Right lobe of liver (tissue), 6 donors: ENCODE results near the gene MSL2. TPM values are rescaled to one million over a fixed set of nuclear protein-coding genes. Genes with fewer than 3 reads are reported as not detected.

Experiments used
- ATAC-seq, 4 donors: fragments of 200-7000 bp; cut with Tn5 transposase; one replicate each; pipeline ENCODE4 v1.9.1; 2020; ENCODE audit warnings: mild to moderate bottlenecking in 4 of 4, moderate library complexity in 4 of 4
- DNase-seq, 3 donors: peaks; one replicate each; pipeline ENCODE4 v3.0.0-alpha.2; 2020
- H3K27ac ChIP-seq, 3 donors: fragments of 200-600 bp; one replicate each; pipeline ENCODE4 v1.8.0; 2022
- H3K27me3 ChIP-seq, 2 donors: fragments of 200-600 bp; one replicate each; pipeline ENCODE4 v1.8.0; 2022
- H3K36me3 ChIP-seq, 4 donors: fragments of 200-600 bp; sonication (generic) in 1 of 4; one replicate each; pipeline versions ENCODE4 v1.5.1 to v1.8.0; 2017 to 2022; ENCODE audit warnings: control low read depth in 1 of 4
- H3K4me1 ChIP-seq, 4 donors: fragments of 200-600 bp; sonication (generic) in 1 of 4; one replicate each; pipeline versions ENCODE4 v1.5.1 to v1.8.0; 2017 to 2022; ENCODE audit warnings: control low read depth in 1 of 4
- H3K4me3 ChIP-seq, 3 donors: fragments of 200-600 bp; one replicate each; pipeline ENCODE4 v1.8.0; 2022
- H3K9me3 ChIP-seq, 4 donors: fragments of 200-600 bp; sonication (generic) in 1 of 4; one replicate each; pipeline versions ENCODE4 v1.5.1 to v1.8.0; 2017 to 2022; ENCODE audit warnings: control low read depth in 1 of 4
- CTCF ChIP-seq, 4 donors: fragments of 200-600 bp in 3 of 4; fragments of 450-650 bp in 1 of 4; IDR thresholded peaks; one replicate each; pipeline versions ENCODE4 v1.5.1 to v1.8.0; 2016 to 2022; ENCODE audit warnings: antibody characterized with exemption in 4 of 4, mild to moderate bottlenecking in 2 of 4
- POLR2A ChIP-seq: fragments of 450-650 bp; IDR thresholded peaks from one replicate; pipeline ENCODE4 v1.6.1; 2017; ENCODE audit warnings: antibody characterized with exemption, mild to moderate bottlenecking
- WGBS: methylation state at CpG from one replicate; pipeline ENCODE4 v1.1.6; 2018; ENCODE audit warnings: low coverage, low lambda C conversion rate; ENCODE audit not compliant: insufficient coverage; ENCODE audit errors: missing lambda C conversion rate; 5-methylcytosine and 5-hydroxymethylcytosine counted together
- intact Hi-C, 2 donors: fragments of 100-400 bp; cut with DNase I; formaldehyde crosslinking; loops; one replicate each; pipeline versions ENCODE4 v1.11.2 to v1.14.1; 2022
- total RNA-seq, 6 experiments: library from RNA; depleted of rRNA in 2 of 6; stranded (reverse); fragments of >200 nt in 2 of 6; fragmentation: NEBNext Ultra II Directional in 3 of 6; extraction: Animal tissue kit (Norgen Biotek cat#: 25700) in 3 of 6; gene quantifications; one replicate each; pipeline versions ENCODE4 v1.1.0 to v1.2.4, GENCODE V29; 2016 to 2023
- donor health status: DM: no; HTN: yes; CAD: no.
- donor health status: DM: no; HTN: no; CAD: no.
- donor health status: DM: no; HTN: no; CAD: no.
- donor health status: DM: no; HTN: yes; CAD: no.
- donor health status: DM: no; HTN: yes; CAD: no.

The MSL2 gene
- total RNA-seq, 6 experiments from 2014 or later: 9.1 to 18.4 (median 13.1) TPM

GRCh38 chr3:136189043-136189442 lies 7.1 kb downstream of the MSL2 start:
- 83% methylated on average over 3 of the region's 5 CpGs for WGBS
- H3K4me1 ChIP-seq: peaks cover 0 to 54% (median 15%) of the 10 kb centered on the region in 4 donors
- H3K36me3 ChIP-seq: no peaks in the 10 kb centered on the region

GRCh38 chr3:136187868-136188267 lies 8.3 kb downstream of the MSL2 start:
- 68% methylated on average over 3 of the region's 4 CpGs for WGBS
- no peaks in the 10 kb centered on the region for H3K36me3 ChIP-seq
- no peaks in the 10 kb centered on the region for H3K27me3 ChIP-seq
- no peak overlapping the region for H3K4me3 ChIP-seq
- H3K27ac ChIP-seq: no peak overlapping the region
- no peak for TF ChIP-seq POLR2A
- no peak for TF ChIP-seq CTCF (IDR thresholded peaks at IDR 0.05)
- H3K9me3 ChIP-seq: no peaks in the 10 kb centered on the region
- intact Hi-C loops: no loop called here
- ATAC-seq (no peak), DNase-seq (no peak)
- peaks cover 0 to 62% (median 18%) of the 10 kb centered on the region in 4 donors for H3K4me1 ChIP-seq

More at GRCh38 chr3:136189043-136189442, 7.1 kb downstream of the MSL2 start:
- intact Hi-C loops: no loop called here
- ATAC-seq (no peak), DNase-seq (no peak)
- Histone ChIP-seq H3K4me3 (no peak overlapping the region), H3K27me3 (no peaks in the 10 kb centered on the region), H3K27ac (no peak overlapping the region), H3K9me3 (no peaks in the 10 kb centered on the region)
- TF ChIP-seq CTCF (IDR thresholded peaks at IDR 0.05): no peak
- TF ChIP-seq POLR2A: no peak

GRCh38 chr3:136186846-136187245 lies 9.3 kb downstream of the MSL2 start:
- no peak for TF ChIP-seq CTCF (IDR thresholded peaks at IDR 0.05)
- TF ChIP-seq POLR2A: no peak
- H3K4me1 ChIP-seq: peaks cover 0 to 53% (median 18%) of the 10 kb centered on the region in 4 donors
- no peak overlapping the region for H3K4me3 ChIP-seq
- DNase-seq: no peak
- no peaks in the 10 kb centered on the region for H3K9me3 ChIP-seq
- intact Hi-C loops: no loop called here
- no peak overlapping the region for H3K27ac ChIP-seq
- no peak for ATAC-seq
- no peaks in the 10 kb centered on the region for H3K36me3 ChIP-seq
- 66% methylated on average over 4 of the region's 4 CpGs for WGBS
- H3K27me3 ChIP-seq: no peaks in the 10 kb centered on the region

GRCh38 chr3:136186344-136186743 lies 9.8 kb downstream of the MSL2 start:
- Histone ChIP-seq H3K36me3 (no peaks in the 10 kb centered on the region), H3K4me1 (peaks cover 0 to 48% (median 16%) of the 10 kb centered on the region in 4 donors), H3K27me3 (no peaks in the 10 kb centered on the region), H3K9me3 (no peaks in the 10 kb centered on the region), H3K27ac (no peak overlapping the region), H3K4me3 (no peak overlapping the region)
- DNase-seq: no peak
- intact Hi-C loops: no loop called here
- peak; percentile 42 to 69 (median 50) for ATAC-seq
- WGBS: 66% methylated on average over 2 of the region's 3 CpGs
- TF ChIP-seq CTCF (IDR thresholded peaks at IDR 0.05): no peak

- Histone ChIP-seq H3K27ac (peak overlapping the region in 2 of 3 donors; percentile 10 to 29), H3K36me3 (no peaks in the 10 kb centered on the region), H3K9me3 (no peaks in the 10 kb centered on the region), H3K27me3 (no peaks in the 10 kb centered on the region), H3K4me1 (peaks cover 0 to 44% (median 14%) of the 10 kb centered on the region in 4 donors), H3K4me3 (no peak overlapping the region)
- DNase-seq (no peak), ATAC-seq (peak; percentile 69 to 83 (median 80))
- TF ChIP-seq POLR2A (no peak), CTCF (IDR thresholded peaks at IDR 0.05) (no peak)
- WGBS: 30% methylated on average over 2 of the region's 2 CpGs
- intact Hi-C loops: no loop called here
These were observed 11.4 kb downstream of the MSL2 start for GRCh38 chr3:136184703-136185102.
